Measurements from ENCODE around the gene NAPG.
A peak's percentile ranks its signal among the peaks of the same experiment; 100 is the strongest.
"Not testable (repeated sequence)": the region's sequence is repeated elsewhere in the genome, so short reads cannot be mapped to it uniquely, and the experiment has no call there.

NAPG gene

GRCh38 chr18:10514601-10515000, 11.2 kb upstream of the NAPG start:
- no peak for DNase-seq

GRCh38 chr18:10515456-10515855, 10.4 kb upstream of the NAPG start:
- DNase-seq = no peak

GRCh38 chr18:10516078-10516477, 9.7 kb upstream of the NAPG start:
- DNase-seq = no peak

- DNase-seq = no peak
Measured at GRCh38 chr18:10518595-10519255, 7.1 kb upstream of the NAPG start.

- no peak for DNase-seq
Measured at GRCh38 chr18:10519366-10519765, 6.5 kb upstream of the NAPG start.

- DNase-seq = peak; percentile 60 to 62
Measured at GRCh38 chr18:10519999-10520935, 5.6 kb upstream of the NAPG start.

GRCh38 chr18:10521566-10521965, 4.3 kb upstream of the NAPG start:
- no peak for DNase-seq

GRCh38 chr18:10522574-10522973, 3.3 kb upstream of the NAPG start:
- DNase-seq = no peak

- no peak for DNase-seq
Measured at GRCh38 chr18:10523544-10523943, 2.3 kb upstream of the NAPG start.

- DNase-seq = no peak
Measured at GRCh38 chr18:10524507-10525370, 1.1 kb upstream of the NAPG start.

GRCh38 chr18:10525371-10525691, 496 bp upstream of the NAPG start:
- no peak for DNase-seq

- no peak for DNase-seq
Measured at GRCh38 chr18:10526561-10526949, 728 bp downstream of the NAPG start.

- DNase-seq = no peak
Measured at GRCh38 chr18:10528439-10528838, 2.6 kb downstream of the NAPG start.

GRCh38 chr18:10530002-10530401, 4.2 kb downstream of the NAPG start:
- no peak for DNase-seq

- peak; percentile 42 to 48 for DNase-seq
Measured at GRCh38 chr18:10530852-10531251, 5.0 kb downstream of the NAPG start.

GRCh38 chr18:10533111-10533510, 7.3 kb downstream of the NAPG start:
- DNase-seq = no peak

GRCh38 chr18:10536280-10536679, 10.5 kb downstream of the NAPG start:
- no peak for DNase-seq

GRCh38 chr18:10537765-10538164, 11.9 kb downstream of the NAPG start:
- DNase-seq = no peak

- not testable (repeated sequence) for DNase-seq
Measured at GRCh38 chr18:10539124-10539523, 13.3 kb downstream of the NAPG start.

- DNase-seq = no peak
Measured at GRCh38 chr18:10543277-10543676, 17.4 kb downstream of the NAPG start.

GRCh38 chr18:10544093-10544748, 18.4 kb downstream of the NAPG start:
- DNase-seq = no peak

GRCh38 chr18:10546557-10547300, 20.9 kb downstream of the NAPG start:
- no peak for DNase-seq
